ENCODE measurements around the gene KCNQ1.

DNA sequence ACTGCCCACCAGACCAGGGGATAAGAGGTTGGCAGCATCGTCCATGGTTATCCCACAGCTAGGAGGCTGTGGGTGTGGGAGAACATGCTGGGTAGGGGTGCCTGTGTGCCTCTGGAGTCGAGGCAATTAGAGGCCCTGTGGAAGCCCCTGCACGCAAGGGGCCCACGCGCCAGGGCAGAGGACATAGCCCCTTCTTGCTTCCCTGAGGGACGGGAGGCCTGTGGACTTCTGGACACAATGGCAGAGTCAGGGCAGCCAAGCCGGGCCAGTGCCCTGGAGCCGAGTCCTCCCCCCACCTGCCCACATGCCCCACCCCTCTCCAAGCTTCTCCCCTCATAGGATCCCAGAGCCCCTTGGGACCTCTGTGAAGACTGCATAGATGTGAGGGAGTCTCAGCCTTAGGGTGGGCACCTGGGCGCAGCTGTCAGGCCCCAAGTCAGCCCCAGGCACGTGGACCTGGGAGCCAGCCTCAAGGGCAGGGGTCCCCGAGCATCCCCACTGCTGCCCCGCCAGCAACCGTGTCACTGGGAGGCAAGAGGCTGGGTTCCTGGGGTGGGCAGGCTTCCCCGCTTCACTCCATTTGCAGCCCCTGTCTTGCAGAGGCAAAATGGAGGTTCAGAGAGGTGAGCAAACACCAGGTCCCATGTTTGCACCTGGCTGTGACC lies 388.4 kb downstream of the KCNQ1 start:
- TF ChIP-seq GLIS3 (CRISPR knock-in tag; IDR thresholded peaks at IDR 0.05) (no peak), ZFP3 (CRISPR knock-in tag; IDR thresholded peaks at IDR 0.05) (no peak), ISL1 (CRISPR knock-in tag; IDR thresholded peaks at IDR 0.05) (no peak)

Data from SK-N-SH treated with all-trans-retinoic acid at 6 μM for 48 hours (cell line).